IMR-90 (cell line): ENCODE data around the gene ALDOA. TPM values are rescaled to one million over a fixed set of nuclear protein-coding genes. Genes with fewer than 3 reads are reported as not detected.

Experiments
- ATAC-seq: fragments of 200-7000 bp; cut with Tn5 transposase; 2 replicates; pipeline ENCODE4 v1.9.1; 2020; ENCODE audit warnings: low read depth, mild to moderate bottlenecking, moderate library complexity
- BruUV-seq: library from RNA; stranded (reverse); fragments of 400-500 nt; replicated peaks from 2 replicates; lab custom pipeline; 2021; lab: Mats Ljungman, UMichigan
- CTCF ChIA-PET: fragments of 300-600 bp; formaldehyde crosslinking; extraction: SDS; loops from one replicate; lab custom pipeline; 2021; ENCODE audit warnings: antibody characterized with exemption; lab: Yijun Ruan, JAX
- POLR2A ChIA-PET: fragments of 300-600 bp; sonication (Branson Sonifier 250); formaldehyde crosslinking; loops from one replicate; lab custom pipeline; 2022; ENCODE audit warnings: antibody characterized with exemption; ENCODE audit not compliant: unreplicated experiment; lab: Charles Lee
- DNase-seq: peaks from one replicate; pipeline ENCODE4 v3.0.0; 2013
- H2AFZ ChIP-seq: replicated peaks from 2 replicates; pipeline ENCODE3; 2013; ENCODE audit warnings: low read length, mild to moderate bottlenecking; ENCODE audit not compliant: poor library complexity
- H2AK5ac ChIP-seq: 2 replicates; pipeline ENCODE4 v1.6.1; 2013; ENCODE audit warnings: low read depth, low read length, inconsistent platforms
- H2AK9ac ChIP-seq: replicated peaks from 2 replicates; pipeline ENCODE3; 2013; ENCODE audit warnings: mild to moderate bottlenecking, low read depth, low read length, moderate library complexity; ENCODE audit not compliant: poor library complexity
- H2BK120ac ChIP-seq: 2 replicates; pipeline ENCODE4 v1.6.1; 2013; ENCODE audit warnings: low read depth, low read length, inconsistent platforms
- H2BK15ac ChIP-seq: 3 replicates; pipeline ENCODE4 v1.6.1; 2013; ENCODE audit warnings: low read depth, low read length, inconsistent platforms
- H2BK20ac ChIP-seq: 2 replicates; pipeline ENCODE4 v1.6.1; 2013; ENCODE audit warnings: low read depth, mild to moderate bottlenecking, inconsistent platforms, low read length, moderate library complexity
- H2BK5ac ChIP-seq: 2 replicates; pipeline ENCODE4 v1.6.1; 2013; ENCODE audit warnings: mild to moderate bottlenecking, low read depth, low read length, inconsistent platforms; ENCODE audit not compliant: poor library complexity, severe bottlenecking
- H3K14ac ChIP-seq: replicated peaks from 2 replicates; pipeline ENCODE4 v1.6.1; 2013; ENCODE audit warnings: low read depth, low read length, inconsistent platforms
- H3K18ac ChIP-seq: 2 replicates; pipeline ENCODE4 v1.6.1; 2013; ENCODE audit warnings: low read depth, low read length, control low read depth
- H3K23ac ChIP-seq: 2 replicates; pipeline ENCODE4 v1.6.1; 2013; ENCODE audit warnings: low read depth, low read length, inconsistent platforms
- H3K27ac ChIP-seq: 2 replicates; pipeline ENCODE4 v1.5.1; 2013; ENCODE audit warnings: mild to moderate bottlenecking, control low read depth, low read length; ENCODE audit not compliant: insufficient read depth
- H3K27me3 ChIP-seq: 2 replicates; pipeline ENCODE4 v1.6.1; 2013; ENCODE audit warnings: low read length; ENCODE audit not compliant: control insufficient read depth, insufficient read depth
- H3K36me3 ChIP-seq: 2 replicates; pipeline ENCODE4 v1.6.1; 2013; ENCODE audit warnings: low read length, mixed read lengths; ENCODE audit not compliant: control insufficient read depth, insufficient read depth
- H3K4ac ChIP-seq: 2 replicates; pipeline ENCODE4 v1.6.1; 2013; ENCODE audit warnings: low read depth, low read length, inconsistent platforms
- H3K4me1 ChIP-seq: 2 replicates; pipeline ENCODE4 v1.6.1; 2013; ENCODE audit warnings: low read length, mixed read lengths; ENCODE audit not compliant: control insufficient read depth, insufficient read depth
- H3K4me2 ChIP-seq: 2 replicates; pipeline ENCODE4 v1.6.1; 2013; ENCODE audit warnings: low read depth, mild to moderate bottlenecking, control low read depth, low read length, moderate library complexity
- H3K4me3 ChIP-seq: 2 replicates; pipeline ENCODE4 v1.5.1; 2013; ENCODE audit warnings: low read depth, mild to moderate bottlenecking, control low read depth, low read length, moderate library complexity; ENCODE audit not compliant: insufficient read depth
- H3K56ac ChIP-seq: 2 replicates; pipeline ENCODE4 v1.6.1; 2013; ENCODE audit warnings: low read length, inconsistent platforms; ENCODE audit not compliant: insufficient read depth; ENCODE audit errors: extremely low read depth
- H3K79me1 ChIP-seq, 2 experiments: 2 replicates each; pipeline ENCODE4 v1.6.1; 2013; ENCODE audit warnings: low read length in 2 of 2, inconsistent platforms in 1 of 2, low read depth in 1 of 2
- H3K9ac ChIP-seq: 2 replicates; pipeline ENCODE4 v1.6.1; 2013; ENCODE audit warnings: low read depth, low read length, control low read depth
- H3K9me1 ChIP-seq: 2 replicates; pipeline ENCODE4 v1.6.1; 2013; ENCODE audit warnings: low read length, inconsistent platforms; ENCODE audit not compliant: insufficient read depth
- H3K9me3 ChIP-seq: 2 replicates; pipeline ENCODE4 v1.6.1; 2013; ENCODE audit warnings: low read length; ENCODE audit not compliant: control insufficient read depth, insufficient read depth
- H4K20me1 ChIP-seq: 2 replicates; pipeline ENCODE4 v1.6.1; 2013; ENCODE audit warnings: low read length, inconsistent platforms; ENCODE audit not compliant: insufficient read depth
- H4K5ac ChIP-seq: 2 replicates; pipeline ENCODE4 v1.6.1; 2013; ENCODE audit warnings: mild to moderate bottlenecking, low read depth, low read length, control low read depth
- H4K8ac ChIP-seq, 2 experiments: 2 replicates each; pipeline ENCODE4 v1.6.1; 2013; ENCODE audit warnings: low read depth in 2 of 2, low read length in 2 of 2, control low read depth in 1 of 2, inconsistent platforms in 1 of 2
- H4K91ac ChIP-seq: 2 replicates; pipeline ENCODE4 v1.6.1; 2013; ENCODE audit warnings: low read depth, low read length, inconsistent platforms; ENCODE audit not compliant: insufficient read depth
- BHLHE40 ChIP-seq: fragments of 150-350 bp; IDR thresholded peaks from 2 replicates; pipeline ENCODE4 v1.6.1; 2016; ENCODE audit warnings: mild to moderate bottlenecking, low read depth, low read length
- CEBPB ChIP-seq: IDR thresholded peaks from 2 replicates; pipeline ENCODE4 v1.6.1; 2012; ENCODE audit warnings: low read depth, low read length, improper control_type of control experiment
- MAFK ChIP-seq: IDR thresholded peaks from 2 replicates; pipeline ENCODE4 v1.6.1; 2012; ENCODE audit warnings: low read depth, low read length, improper control_type of control experiment
- MAZ ChIP-seq: IDR thresholded peaks from 2 replicates; pipeline ENCODE4 v1.6.1; 2012; ENCODE audit warnings: low read depth, mild to moderate bottlenecking, low read length, improper control_type of control experiment, moderate library complexity, borderline replicate concordance
- RCOR1 ChIP-seq: IDR thresholded peaks from 2 replicates; pipeline ENCODE4 v1.6.1; 2012; ENCODE audit warnings: mild to moderate bottlenecking, low read length, improper control_type of control experiment; ENCODE audit not compliant: insufficient replicate concordance
- SMC3 ChIP-seq: fragments of 150-350 bp; IDR thresholded peaks from 2 replicates; pipeline ENCODE4 v1.6.1; 2016; ENCODE audit warnings: low read depth, mild to moderate bottlenecking, antibody characterized with exemption, low read length, moderate library complexity
- WGBS, 2 experiments: methylation state at CpG; one replicate each; pipeline versions ENCODE4 v1.1.5 to v1.1.7; 2013; ENCODE audit warnings: missing lambda C conversion rate in 2 of 2; ENCODE audit not compliant: insufficient read length in 1 of 2; ENCODE audit errors: extremely low coverage in 2 of 2; 5-methylcytosine and 5-hydroxymethylcytosine counted together
- dilution Hi-C: fragments of 300-500 bp; cut with HindIII; formaldehyde crosslinking; loops from one replicate; pipeline ENCODE4 v1.14.3; 2018; ENCODE audit warnings: low sequenced_read_pairs; ENCODE audit not compliant: unreplicated experiment
- in situ Hi-C: fragments of 300-500 bp; cut with MboI; formaldehyde crosslinking; loops from 3 replicates; pipeline ENCODE4 v1.14.3; 2019; ENCODE audit warnings: low sequenced_read_pairs, inconsistent platforms, mixed read lengths
- intact Hi-C: fragments of 100-400 bp; cut with micrococcal nuclease; formaldehyde crosslinking; loops from 2 replicates; pipeline ENCODE4 v1.10.0; 2022
- polyA plus RNA-seq, 3 experiments: library from polyadenylated mRNA; depleted of rRNA; stranded (reverse); fragments of >200 nt; gene quantifications; 2 replicates each; pipeline ENCODE4 v1.2.3, GENCODE V29; 2012; ENCODE audit warnings: low replicate concordance in 1 of 3
- total RNA-seq: library from RNA; depleted of rRNA; stranded (reverse); fragments of >200 nt; gene quantifications from 2 replicates; pipeline ENCODE4 v1.2.3, GENCODE V29; 2012

ALDOA gene
- total and polyA plus RNA-seq, 2 of the 4 experiments (the other 2 are of a cell fraction): 1,697 to 1,990 TPM

DNA sequence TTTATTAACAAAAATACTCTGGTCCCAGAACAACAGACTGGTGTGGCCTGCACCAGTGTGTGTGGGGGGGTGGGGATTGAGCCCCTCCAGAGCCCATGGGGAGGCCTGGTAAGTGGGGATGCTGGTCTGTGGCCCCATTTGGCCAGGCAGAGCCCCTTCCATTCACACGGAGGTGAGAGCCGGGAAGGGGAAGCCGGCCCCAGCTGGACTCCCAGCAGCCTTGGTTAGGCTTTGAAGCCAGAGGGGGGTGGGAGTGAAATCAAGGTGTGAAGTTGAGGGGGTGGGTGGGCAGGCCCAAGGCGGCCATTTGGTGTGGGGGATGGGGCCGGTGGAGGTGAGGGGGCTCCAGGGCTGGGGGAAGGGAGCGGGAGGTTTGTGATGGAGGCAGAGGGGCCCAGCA lies 20.3 kb downstream of the ALDOA start:
- Histone ChIP-seq H4K8ac (no peak overlapping the region), H3K4ac (no peak overlapping the region), H4K5ac (no peak overlapping the region), H2BK20ac (no peak overlapping the region), H3K27ac (no peak overlapping the region), H3K4me2 (no peak overlapping the region), H2BK5ac (no peak overlapping the region), H3K27me3 (no peaks in the 10 kb centered on the region), H3K18ac (no peak overlapping the region), H3K9ac (no peak overlapping the region), H3K14ac (no peak overlapping the region), H3K56ac (no peak overlapping the region), H4K20me1 (peaks cover 18% of the 10 kb centered on the region), H2BK120ac (no peak overlapping the region), H4K91ac (no peak overlapping the region), H2AK5ac (no peak overlapping the region), H3K4me3 (no peak overlapping the region), H3K9me3 (no peaks in the 10 kb centered on the region), H2BK15ac (no peak overlapping the region), H2AFZ (no peak overlapping the region), H3K23ac (no peak overlapping the region), H3K4me1 (0 out of 2 replicates have a peak, but pooled peaks cover 2% of the 10 kb centered on the region), H3K79me1 (peaks cover 12 to 23% of the 10 kb centered on the region in 2 experiments), H3K36me3 (peaks cover 47% of the 10 kb centered on the region), H2AK9ac (no peak overlapping the region), H3K9me1 (no peaks in the 10 kb centered on the region)
- TF ChIP-seq MAFK (no peak), CEBPB (no peak), BHLHE40 (no peak), MAZ (no peak), SMC3 (no peak), RCOR1 (no peak)
- in situ Hi-C loops: no loop called here
- DNase-seq (no peak), ATAC-seq (no peak)
- dilution Hi-C loops: no loop called here
- WGBS, 2 experiments: no CpG with 5 or more reads among the region's 6 CpGs
- BruUV-seq: no TSS peak
- intact Hi-C loops: no loop called here
- ChIA-PET CTCF (no interaction called here), POLR2A (no interaction called here)
